ENCODE measurements around the gene GPC5. TPM values are rescaled to one million over a fixed set of nuclear protein-coding genes. Genes with fewer than 3 reads are reported as not detected.

Gene GPC5
- total and polyA plus RNA-seq, 7 experiments from 2014 or later: 0.10 to 0.38 TPM; not detected in 5

GRCh38 chr13:92451060-92451459 is 1052.6 kb downstream of the GPC5 start:
- ChIA-PET POLR2A (no interaction called here), CTCF (no interaction called here)
- intact Hi-C loops (cut with micrococcal nuclease): no loop called here
- Mint-ChIP-seq H3K4me3 (no peak overlapping the region), H3K27ac (no peak overlapping the region), H3K4me1 (no peaks in the 10 kb centered on the region), H3K36me3 (no peaks in the 10 kb centered on the region), H3K27me3 (no peaks in the 10 kb centered on the region), H3K9me3 (peaks cover 0 to 14% (median 5%) of the 10 kb centered on the region in 11 donors)
- ATAC-seq: no peak
- no peaks in the 10 kb centered on the region for H3K36me3 ChIP-seq (ENCODE audit: control insufficient read depth in 2 of 3, insufficient read depth in 3 of 3, low read length in 3 of 3)
- no peak overlapping the region for H3K27ac ChIP-seq (ENCODE audit: low read depth, low read length)
- no peaks in the 10 kb centered on the region for H3K4me1 ChIP-seq (ENCODE audit: control insufficient read depth in 2 of 2, insufficient read depth in 2 of 2, low read length in 2 of 2)
- H3K27me3 ChIP-seq (ENCODE audit: control insufficient read depth in 2 of 2, insufficient read depth in 2 of 2, low read length in 2 of 2): no peaks in the 10 kb centered on the region
- no peaks in the 10 kb centered on the region for H3K9me3 ChIP-seq (ENCODE audit: control insufficient read depth in 2 of 3, low read length in 3 of 3)
- no peak overlapping the region for H3K4me3 ChIP-seq (ENCODE audit: low read length)
- DNase-seq: no peak

- Histone ChIP-seq H3K36me3 (ENCODE audit: control insufficient read depth in 2 of 3, insufficient read depth in 3 of 3, low read length in 3 of 3) (no peaks in the 10 kb centered on the region), H3K27me3 (ENCODE audit: control insufficient read depth in 2 of 2, insufficient read depth in 2 of 2, low read length in 2 of 2) (no peaks in the 10 kb centered on the region), H3K27ac (ENCODE audit: low read depth, low read length) (no peak overlapping the region), H3K9me3 (ENCODE audit: control insufficient read depth in 2 of 3, low read length in 3 of 3) (no peaks in the 10 kb centered on the region), H3K4me3 (ENCODE audit: low read length) (no peak overlapping the region), H3K4me1 (ENCODE audit: control insufficient read depth in 2 of 2, insufficient read depth in 2 of 2, low read length in 2 of 2) (no peaks in the 10 kb centered on the region)
- Mint-ChIP-seq H3K27me3 (no peaks in the 10 kb centered on the region), H3K9me3 (peaks cover 0 to 10% (median 2%) of the 10 kb centered on the region in 11 donors), H3K27ac (no peak overlapping the region), H3K4me1 (no peaks in the 10 kb centered on the region), H3K4me3 (no peak overlapping the region), H3K36me3 (no peaks in the 10 kb centered on the region)
- ATAC-seq (no peak), DNase-seq (no peak)
- ChIA-PET CTCF (no interaction called here), POLR2A (no interaction called here)
- intact Hi-C loops (cut with micrococcal nuclease): no loop called here
Measured at GRCh38 chr13:92452840-92453239, 1054.4 kb downstream of the GPC5 start.

GRCh38 chr13:92459306-92459705 is 1060.9 kb downstream of the GPC5 start:
- ATAC-seq: no peak
- H3K27ac Mint-ChIP-seq: no peak overlapping the region

GRCh38 chr13:92460479-92460878 is 1062.1 kb downstream of the GPC5 start:
- no peak for ATAC-seq
- peaks cover 0 to 13% (median 4%) of the 10 kb centered on the region in 11 donors for H3K9me3 Mint-ChIP-seq
- H3K27me3 Mint-ChIP-seq: no peaks in the 10 kb centered on the region
- Histone ChIP-seq H3K4me3 (ENCODE audit: low read length) (no peak overlapping the region), H3K4me1 (ENCODE audit: control insufficient read depth in 2 of 2, insufficient read depth in 2 of 2, low read length in 2 of 2) (no peaks in the 10 kb centered on the region), H3K27me3 (ENCODE audit: control insufficient read depth in 2 of 2, insufficient read depth in 2 of 2, low read length in 2 of 2) (no peaks in the 10 kb centered on the region), H3K27ac (ENCODE audit: low read depth, low read length) (no peak overlapping the region), H3K36me3 (ENCODE audit: control insufficient read depth in 2 of 3, insufficient read depth in 3 of 3, low read length in 3 of 3) (no peaks in the 10 kb centered on the region), H3K9me3 (ENCODE audit: control insufficient read depth in 2 of 3, low read length in 3 of 3) (no peaks in the 10 kb centered on the region)
- H3K4me3 Mint-ChIP-seq: no peak overlapping the region
- intact Hi-C loops (cut with micrococcal nuclease): no loop called here
- DNase-seq: no peak
- POLR2A ChIA-PET: interaction anchor here (0.7 kb wide), 1 partner anchor 1370 kb away, joined by 3 read pairs; no protein-coding TSS in a partner anchor
- H3K36me3 Mint-ChIP-seq: no peaks in the 10 kb centered on the region
- no peak overlapping the region for H3K27ac Mint-ChIP-seq
- no peaks in the 10 kb centered on the region for H3K4me1 Mint-ChIP-seq
- CTCF ChIA-PET: no interaction called here

More at GRCh38 chr13:92459306-92459705, 1060.9 kb downstream of the GPC5 start:
- intact Hi-C loops (cut with micrococcal nuclease): no loop called here
- Mint-ChIP-seq H3K4me3 (no peak overlapping the region), H3K27me3 (no peaks in the 10 kb centered on the region), H3K36me3 (no peaks in the 10 kb centered on the region), H3K9me3 (peaks cover 0 to 13% (median 4%) of the 10 kb centered on the region in 11 donors), H3K4me1 (no peaks in the 10 kb centered on the region)
- no peak for DNase-seq
- ChIA-PET CTCF (no interaction called here), POLR2A (no interaction called here)
- H3K27ac ChIP-seq (ENCODE audit: low read depth, low read length): no peak overlapping the region
- H3K27me3 ChIP-seq (ENCODE audit: control insufficient read depth in 2 of 2, insufficient read depth in 2 of 2, low read length in 2 of 2): no peaks in the 10 kb centered on the region
- H3K4me3 ChIP-seq (ENCODE audit: low read length): no peak overlapping the region
- no peaks in the 10 kb centered on the region for H3K36me3 ChIP-seq (ENCODE audit: control insufficient read depth in 2 of 3, insufficient read depth in 3 of 3, low read length in 3 of 3)
- no peaks in the 10 kb centered on the region for H3K9me3 ChIP-seq (ENCODE audit: control insufficient read depth in 2 of 3, low read length in 3 of 3)
- no peaks in the 10 kb centered on the region for H3K4me1 ChIP-seq (ENCODE audit: control insufficient read depth in 2 of 2, insufficient read depth in 2 of 2, low read length in 2 of 2)

GRCh38 chr13:92461402-92461801 is 1063.0 kb downstream of the GPC5 start:
- no peak overlapping the region for H3K4me3 ChIP-seq (ENCODE audit: low read length)
- no peaks in the 10 kb centered on the region for H3K36me3 ChIP-seq (ENCODE audit: control insufficient read depth in 2 of 3, insufficient read depth in 3 of 3, low read length in 3 of 3)
- no peak overlapping the region for H3K27ac ChIP-seq (ENCODE audit: low read depth, low read length)
- no peaks in the 10 kb centered on the region for H3K27me3 ChIP-seq (ENCODE audit: control insufficient read depth in 2 of 2, insufficient read depth in 2 of 2, low read length in 2 of 2)
- Mint-ChIP-seq H3K27me3 (no peaks in the 10 kb centered on the region), H3K9me3 (peaks cover 0 to 12% (median 4%) of the 10 kb centered on the region in 11 donors), H3K4me1 (no peaks in the 10 kb centered on the region), H3K27ac (no peak overlapping the region), H3K36me3 (no peaks in the 10 kb centered on the region), H3K4me3 (no peak overlapping the region)
- intact Hi-C loops (cut with micrococcal nuclease): no loop called here
- no peaks in the 10 kb centered on the region for H3K4me1 ChIP-seq (ENCODE audit: control insufficient read depth in 2 of 2, insufficient read depth in 2 of 2, low read length in 2 of 2)
- H3K9me3 ChIP-seq (ENCODE audit: control insufficient read depth in 2 of 3, low read length in 3 of 3): no peaks in the 10 kb centered on the region
- POLR2A ChIA-PET: no interaction called here
- CTCF ChIA-PET: no interaction called here
- ATAC-seq (no peak), DNase-seq (no peak)

GRCh38 chr13:92461831-92462230 is 1063.4 kb downstream of the GPC5 start:
- H3K36me3 ChIP-seq (ENCODE audit: control insufficient read depth in 2 of 3, insufficient read depth in 3 of 3, low read length in 3 of 3): no peaks in the 10 kb centered on the region
- ATAC-seq (no peak), DNase-seq (no peak)
- H3K9me3 ChIP-seq (ENCODE audit: control insufficient read depth in 2 of 3, low read length in 3 of 3): no peaks in the 10 kb centered on the region
- no peaks in the 10 kb centered on the region for H3K4me1 ChIP-seq (ENCODE audit: control insufficient read depth in 2 of 2, insufficient read depth in 2 of 2, low read length in 2 of 2)
- H3K36me3 Mint-ChIP-seq: no peaks in the 10 kb centered on the region
- no peak overlapping the region for H3K4me3 Mint-ChIP-seq
- POLR2A ChIA-PET: no interaction called here
- peaks cover 0 to 12% (median 4%) of the 10 kb centered on the region in 11 donors for H3K9me3 Mint-ChIP-seq
- H3K4me3 ChIP-seq (ENCODE audit: low read length): no peak overlapping the region
- CTCF ChIA-PET: no interaction called here
- H3K27ac ChIP-seq (ENCODE audit: low read depth, low read length): no peak overlapping the region
- intact Hi-C loops (cut with micrococcal nuclease): no loop called here
- no peaks in the 10 kb centered on the region for H3K27me3 Mint-ChIP-seq
- H3K4me1 Mint-ChIP-seq: no peaks in the 10 kb centered on the region
- no peak overlapping the region for H3K27ac Mint-ChIP-seq
- H3K27me3 ChIP-seq (ENCODE audit: control insufficient read depth in 2 of 2, insufficient read depth in 2 of 2, low read length in 2 of 2): no peaks in the 10 kb centered on the region

- no peaks in the 10 kb centered on the region for H3K27me3 ChIP-seq (ENCODE audit: control insufficient read depth in 2 of 2, insufficient read depth in 2 of 2, low read length in 2 of 2)
- Mint-ChIP-seq H3K27me3 (no peaks in the 10 kb centered on the region), H3K27ac (no peak overlapping the region), H3K9me3 (peaks cover 0 to 12% (median 4%) of the 10 kb centered on the region in 11 donors), H3K4me1 (no peaks in the 10 kb centered on the region), H3K4me3 (no peak overlapping the region), H3K36me3 (no peaks in the 10 kb centered on the region)
- no peaks in the 10 kb centered on the region for H3K9me3 ChIP-seq (ENCODE audit: control insufficient read depth in 2 of 3, low read length in 3 of 3)
- POLR2A ChIA-PET: no interaction called here
- no peaks in the 10 kb centered on the region for H3K36me3 ChIP-seq (ENCODE audit: control insufficient read depth in 2 of 3, insufficient read depth in 3 of 3, low read length in 3 of 3)
- CTCF ChIA-PET: no interaction called here
- ATAC-seq (no peak), DNase-seq (no peak)
- H3K27ac ChIP-seq (ENCODE audit: low read depth, low read length): no peak overlapping the region
- H3K4me1 ChIP-seq (ENCODE audit: control insufficient read depth in 2 of 2, insufficient read depth in 2 of 2, low read length in 2 of 2): no peaks in the 10 kb centered on the region
- intact Hi-C loops (cut with micrococcal nuclease): no loop called here
- H3K4me3 ChIP-seq (ENCODE audit: low read length): no peak overlapping the region
Measured at GRCh38 chr13:92463134-92463533, 1064.7 kb downstream of the GPC5 start.
